Dendritic cell treated with granulocyte-macrophage colony-stimulating factor and Interleukin-4, amounts not matched to agents 40 ng/mL and 50 ng/mL, for 4 days (primary cell): ENCODE measurements around the gene ALPG.
"Not testable (repeated sequence)": the region's sequence is repeated elsewhere in the genome, so short reads cannot be mapped to it uniquely, and the experiment has no call there.

Experiments
- H3K27ac Mint-ChIP-seq: one replicate; pipeline ENCODE4 v1.8.0; 2022; ENCODE audit warnings: mild to moderate bottlenecking, mixed read lengths
- H3K27me3 Mint-ChIP-seq: one replicate; pipeline ENCODE4 v1.8.0; 2022; ENCODE audit warnings: mild to moderate bottlenecking, mixed read lengths
- H3K36me3 Mint-ChIP-seq: one replicate; pipeline ENCODE4 v1.8.0; 2022; ENCODE audit warnings: low read depth, mixed read lengths
- H3K4me1 Mint-ChIP-seq: one replicate; pipeline ENCODE4 v1.8.0; 2022; ENCODE audit warnings: low read depth, mixed read lengths
- H3K4me3 Mint-ChIP-seq: one replicate; pipeline ENCODE4 v1.8.0; 2022; ENCODE audit warnings: mild to moderate bottlenecking, moderate library complexity, mixed read lengths
- H3K9me3 Mint-ChIP-seq: one replicate; pipeline ENCODE4 v1.8.0; 2022; ENCODE audit warnings: mixed read lengths
- intact Hi-C: fragments of 100-400 bp; cut with micrococcal nuclease; formaldehyde crosslinking; loops from one replicate; pipeline ENCODE4 v1.15.0; 2022

The ALPG gene

GRCh38 chr2:232406556-232407310, at the start of gene ALPG:
Gene ALPG (plus strand): TSS chr2:232406844. CDS start chr2:232406895, 51 bp downstream.
- no peak within 1 kb of the TSS for H3K27ac Mint-ChIP-seq

DNA sequence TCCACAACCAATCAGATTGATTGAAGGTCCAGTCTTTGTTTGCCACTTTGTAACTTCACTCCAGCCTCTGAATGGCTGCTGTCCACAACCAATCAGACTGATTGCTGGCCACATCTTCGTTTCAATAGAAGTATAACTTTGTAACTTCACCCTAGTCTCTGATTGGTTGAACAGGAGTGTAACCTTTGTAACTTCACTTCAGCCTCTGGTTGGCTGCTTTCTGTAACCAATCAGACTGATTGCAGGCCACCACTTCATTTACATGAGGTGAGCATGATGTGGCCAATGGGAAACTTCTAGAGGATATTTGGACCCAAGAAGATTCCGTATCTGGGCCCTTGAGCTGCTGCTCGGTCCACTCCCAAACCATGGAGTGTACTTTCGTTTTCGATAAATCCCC, 45.0 kb upstream of the ALPG start:
- H3K27ac Mint-ChIP-seq: no peak overlapping the region
- intact Hi-C loops: no loop called here
- H3K27me3 Mint-ChIP-seq: peaks cover 7% of the 10 kb centered on the region
- H3K9me3 Mint-ChIP-seq: peaks cover 13% of the 10 kb centered on the region
- H3K36me3 Mint-ChIP-seq: no peaks in the 10 kb centered on the region
- H3K4me1 Mint-ChIP-seq: peaks cover 24% of the 10 kb centered on the region
- no peak overlapping the region for H3K4me3 Mint-ChIP-seq

More at GRCh38 chr2:232406556-232407310, at the start of gene ALPG:
- Mint-ChIP-seq H3K36me3 (no peaks in the 10 kb centered on the region), H3K4me1 (peaks cover 4% of the 10 kb centered on the region), H3K9me3 (no peaks in the 10 kb centered on the region), H3K4me3 (no peak within 1 kb of the TSS), H3K27me3 (peaks cover 27% of the 10 kb centered on the region)
- intact Hi-C loops: no loop called here

- Mint-ChIP-seq H3K4me1 (peaks cover 24% of the 10 kb centered on the region), H3K9me3 (peaks cover 13% of the 10 kb centered on the region), H3K36me3 (no peaks in the 10 kb centered on the region), H3K27me3 (peaks cover 5% of the 10 kb centered on the region), H3K4me3 (no peak overlapping the region), H3K27ac (no peak overlapping the region)
- intact Hi-C loops: no loop called here
These were observed 44.3 kb upstream of the ALPG start for GRCh38 chr2:232362174-232362900.

DNA sequence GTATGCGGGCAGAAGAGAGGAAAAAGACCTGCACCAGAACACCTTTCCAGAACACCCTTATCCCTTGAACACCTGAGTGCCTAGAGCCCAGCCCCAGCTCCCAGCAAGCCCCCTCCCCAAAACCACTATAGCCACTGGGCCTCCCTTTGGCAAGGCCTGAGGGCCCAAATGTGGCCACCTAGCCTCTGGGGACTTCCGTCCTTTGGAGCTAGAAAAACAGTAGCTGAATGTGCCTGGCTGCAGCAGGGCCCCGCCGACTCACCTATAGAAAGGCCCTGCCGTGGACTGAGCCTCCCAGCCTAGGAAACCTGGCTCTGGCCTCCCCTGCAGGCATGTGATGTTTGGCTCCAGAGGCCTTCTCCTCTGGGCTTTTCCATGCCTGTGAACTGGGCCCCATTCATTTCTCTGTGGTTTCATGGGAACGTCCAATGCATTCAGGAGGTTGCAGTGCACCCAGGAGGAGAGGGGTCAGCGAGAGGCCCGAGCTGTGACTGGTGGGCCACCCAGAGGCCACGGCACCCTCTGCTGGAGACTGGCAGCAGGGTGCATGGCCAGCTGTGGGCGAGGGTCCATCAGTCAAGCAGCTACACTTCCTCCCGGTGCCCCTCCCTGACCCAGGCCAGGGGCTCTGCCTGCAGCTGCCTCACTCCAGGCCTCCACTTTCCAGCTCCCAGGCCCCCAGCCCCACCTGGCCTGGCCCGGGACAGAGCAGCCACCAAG, 43.4 kb upstream of the ALPG start:
- intact Hi-C loops, H3K27me3 Mint-ChIP-seq, H3K36me3 Mint-ChIP-seq: not testable (repeated sequence)
- Mint-ChIP-seq H3K4me3 (peak overlapping the region; percentile 73), H3K27ac (peak overlapping the region; percentile 68), H3K4me1 (peaks cover 24% of the 10 kb centered on the region), H3K9me3 (peaks cover 13% of the 10 kb centered on the region)

DNA sequence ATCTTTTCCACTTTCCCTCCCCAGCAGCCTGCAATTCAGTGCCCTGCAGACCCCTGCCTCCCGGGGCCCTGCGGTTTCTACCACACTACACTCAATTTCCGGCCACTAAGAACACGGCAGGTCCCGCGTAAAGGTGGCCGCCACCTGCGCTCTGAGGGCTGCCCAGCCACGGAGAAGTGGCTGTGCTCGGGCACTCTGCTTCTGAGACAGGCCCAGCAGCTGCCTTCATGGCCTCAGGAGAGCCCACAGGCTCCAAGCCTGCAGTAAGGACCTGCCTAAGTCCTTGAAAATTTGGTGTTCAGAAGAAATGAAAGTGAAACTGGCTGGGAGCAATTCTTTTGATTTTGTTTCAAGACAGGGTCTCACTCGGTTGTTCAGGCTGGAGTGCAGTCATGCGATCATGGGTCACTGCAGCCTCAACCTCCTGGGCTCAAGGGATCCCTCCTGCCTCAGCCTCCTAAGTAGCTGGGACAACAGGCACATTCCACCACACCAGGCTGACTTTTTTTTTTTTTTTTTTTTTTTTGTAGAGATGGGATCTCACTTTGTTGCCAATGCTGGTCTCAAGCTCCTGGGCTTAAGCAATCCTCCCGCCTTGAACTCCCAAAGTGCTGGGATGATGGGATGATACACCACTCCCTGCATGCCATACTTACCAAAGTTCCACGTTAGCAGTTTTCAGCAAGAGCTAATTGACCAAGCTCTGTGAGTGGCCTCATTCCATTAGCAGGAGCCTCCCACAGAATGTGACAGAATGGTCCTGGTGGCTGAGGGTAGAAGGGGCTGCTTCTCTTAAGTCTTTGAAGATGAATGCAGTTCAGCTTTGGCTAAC, 42.6 kb upstream of the ALPG start:
- Mint-ChIP-seq H3K36me3 (no peaks in the 10 kb centered on the region), H3K27me3 (peaks cover 2% of the 10 kb centered on the region), H3K4me1 (peaks cover 24% of the 10 kb centered on the region), H3K9me3 (peaks cover 13% of the 10 kb centered on the region), H3K27ac (peak overlapping the region; percentile 68), H3K4me3 (peak overlapping the region; percentile 73)
- intact Hi-C loops: no loop called here

DNA sequence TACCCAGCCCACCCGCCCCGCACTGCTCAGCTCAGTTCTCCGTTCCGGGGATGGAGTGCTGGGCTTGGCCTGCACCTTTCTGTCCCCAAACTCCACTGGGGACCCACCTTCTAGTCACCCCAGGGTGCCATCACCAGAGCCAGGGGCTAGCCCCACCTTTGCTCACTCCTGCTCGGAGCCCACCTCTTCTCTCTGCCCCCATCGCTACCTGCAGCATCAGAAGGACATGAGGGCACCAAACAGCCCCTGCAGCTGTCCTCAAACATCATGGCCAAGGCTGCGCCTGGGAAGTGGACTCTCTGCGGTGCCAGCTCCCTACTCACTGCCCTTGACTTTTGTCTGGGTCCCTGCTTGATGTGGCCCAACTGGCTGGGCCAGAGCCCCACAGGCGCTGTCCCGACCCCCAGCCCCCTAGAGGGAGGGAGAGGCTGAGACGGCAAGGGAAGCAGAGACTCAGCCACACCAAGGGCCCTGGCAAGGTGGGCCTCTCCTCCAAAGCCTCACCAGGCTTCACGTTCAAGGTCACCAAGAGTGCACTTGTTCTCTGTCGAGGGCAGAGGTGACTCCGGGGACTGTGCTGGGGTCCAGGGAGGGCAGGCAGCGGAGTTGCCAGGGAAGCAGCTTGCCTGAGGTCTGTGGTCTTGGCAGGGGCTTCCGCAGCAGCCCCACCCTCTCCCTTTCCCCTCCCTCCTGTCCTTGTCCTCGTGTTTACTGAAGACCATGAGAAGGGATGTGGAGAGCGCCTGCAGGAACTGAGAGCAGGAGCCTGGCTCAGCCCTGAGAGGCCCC, 41.6 kb upstream of the ALPG start:
- H3K27ac Mint-ChIP-seq, H3K36me3 Mint-ChIP-seq, intact Hi-C loops, H3K4me3 Mint-ChIP-seq, H3K27me3 Mint-ChIP-seq: not testable (repeated sequence)
- peaks cover 24% of the 10 kb centered on the region for H3K4me1 Mint-ChIP-seq
- H3K9me3 Mint-ChIP-seq: peaks cover 13% of the 10 kb centered on the region

- no peak overlapping the region for H3K4me3 Mint-ChIP-seq
- peaks cover 13% of the 10 kb centered on the region for H3K9me3 Mint-ChIP-seq
- no peak overlapping the region for H3K27ac Mint-ChIP-seq
- H3K4me1 Mint-ChIP-seq: peaks cover 24% of the 10 kb centered on the region
- peaks cover 2% of the 10 kb centered on the region for H3K27me3 Mint-ChIP-seq
- no peaks in the 10 kb centered on the region for H3K36me3 Mint-ChIP-seq
- intact Hi-C loops: no loop called here
These were observed 40.9 kb upstream of the ALPG start for GRCh38 chr2:232365621-232366321.

DNA sequence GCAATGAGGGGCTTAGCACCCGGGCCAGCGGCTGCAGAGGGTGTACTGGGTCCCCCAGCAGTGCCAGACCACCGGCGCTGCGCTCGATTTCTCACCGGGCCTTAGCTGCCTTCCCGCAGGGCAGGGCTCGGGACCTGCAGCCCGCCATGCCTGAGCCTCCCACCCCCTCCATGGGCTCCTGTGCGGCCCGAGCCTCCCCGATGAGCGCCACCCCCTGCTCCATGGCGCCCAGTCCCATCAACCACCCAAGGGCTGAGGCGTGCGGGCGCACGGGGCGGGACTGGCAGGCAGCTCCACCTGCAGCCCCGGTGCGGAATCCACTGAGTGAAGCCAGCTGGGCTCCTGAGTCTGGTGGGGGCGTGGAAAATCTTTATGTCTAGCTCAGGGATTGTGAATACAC, 40.2 kb upstream of the ALPG start:
- H3K27ac Mint-ChIP-seq, H3K27me3 Mint-ChIP-seq, H3K36me3 Mint-ChIP-seq, H3K4me3 Mint-ChIP-seq, intact Hi-C loops: not testable (repeated sequence)
- Mint-ChIP-seq H3K9me3 (peaks cover 13% of the 10 kb centered on the region), H3K4me1 (peaks cover 24% of the 10 kb centered on the region)

DNA sequence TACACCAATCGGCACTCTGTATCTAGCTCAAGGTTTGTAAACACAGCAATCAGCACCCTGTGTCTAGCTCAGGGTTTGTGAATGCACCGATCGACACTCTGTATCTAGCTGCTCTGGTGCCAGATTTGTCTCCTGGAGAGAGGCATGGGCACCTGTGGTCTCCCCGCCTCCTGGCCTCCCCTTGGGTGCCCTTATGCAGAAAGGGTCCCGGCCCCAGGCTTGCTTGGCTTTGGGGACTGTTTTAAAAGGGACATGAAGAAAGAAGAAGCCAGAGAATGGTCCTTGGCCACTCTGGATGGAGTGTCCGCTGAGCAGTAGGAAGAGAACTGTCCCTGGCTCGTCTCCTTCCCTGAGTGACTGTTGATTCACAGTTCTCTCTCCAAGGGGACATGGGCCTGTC, 39.6 kb upstream of the ALPG start:
- Mint-ChIP-seq H3K36me3 (no peaks in the 10 kb centered on the region), H3K27me3 (peaks cover 2% of the 10 kb centered on the region), H3K27ac (no peak overlapping the region), H3K9me3 (peaks cover 8% of the 10 kb centered on the region), H3K4me1 (peaks cover 24% of the 10 kb centered on the region), H3K4me3 (no peak overlapping the region)
- intact Hi-C loops: no loop called here

DNA sequence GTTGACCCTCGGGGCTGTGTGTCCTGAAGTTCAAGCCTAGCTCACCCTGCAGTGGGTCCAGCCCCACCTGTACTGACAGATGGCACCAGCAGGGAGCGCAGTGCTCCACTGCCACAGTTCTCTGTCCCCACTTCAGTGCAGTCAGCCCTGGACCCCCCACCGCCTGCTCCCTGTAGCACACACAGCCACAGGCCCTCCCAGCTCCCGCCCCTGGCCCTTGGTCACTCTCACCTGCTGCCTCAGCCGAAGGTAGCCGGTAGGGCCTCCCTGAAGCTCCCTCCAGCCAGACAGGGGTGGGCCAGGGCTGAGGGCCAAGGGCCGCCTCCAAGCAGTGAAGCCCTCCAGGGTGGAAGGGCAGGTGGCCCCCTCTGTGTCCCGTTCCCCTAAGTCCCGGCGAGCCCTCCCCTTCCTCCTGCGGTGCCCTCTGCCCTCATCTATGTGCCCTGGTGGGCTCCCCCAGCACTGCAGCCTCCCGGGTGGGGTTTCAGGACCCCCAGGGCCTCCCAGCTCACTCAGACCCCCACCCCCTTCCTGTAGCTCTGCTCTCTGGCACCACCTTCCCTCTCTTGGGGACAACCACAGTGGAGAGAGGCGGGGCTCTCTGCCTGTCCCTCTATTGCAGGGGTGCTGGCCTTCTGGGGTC, 38.9 kb upstream of the ALPG start:
- intact Hi-C loops: no loop called here
- peaks cover under 1% of the 10 kb centered on the region for H3K9me3 Mint-ChIP-seq
- no peaks in the 10 kb centered on the region for H3K36me3 Mint-ChIP-seq
- H3K27me3 Mint-ChIP-seq: peaks cover 2% of the 10 kb centered on the region
- peaks cover 24% of the 10 kb centered on the region for H3K4me1 Mint-ChIP-seq
- no peak overlapping the region for H3K4me3 Mint-ChIP-seq
- no peak overlapping the region for H3K27ac Mint-ChIP-seq

DNA sequence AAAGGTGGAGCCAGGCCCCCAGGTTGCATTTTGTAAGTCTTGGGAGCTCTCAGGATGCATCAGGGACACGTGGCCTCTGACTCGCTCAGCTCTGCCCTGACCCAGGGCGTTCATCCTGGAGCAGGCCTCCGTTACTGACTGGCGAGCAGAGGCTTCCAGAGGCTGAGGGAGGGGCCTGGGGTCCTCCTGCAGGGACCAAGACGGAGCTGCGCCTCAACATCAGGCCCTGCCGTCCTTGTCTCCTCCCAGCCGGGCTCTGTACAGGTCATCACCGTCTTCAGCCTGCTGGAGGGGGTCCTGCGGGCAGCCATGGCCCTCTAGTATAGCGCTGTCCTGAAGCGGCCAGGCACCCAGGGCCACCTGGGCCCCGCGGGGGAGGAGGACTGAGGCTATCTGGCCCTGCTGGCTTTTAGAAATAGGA, 38.3 kb upstream of the ALPG start:
- intact Hi-C loops: no loop called here
- H3K36me3 Mint-ChIP-seq: no peaks in the 10 kb centered on the region
- H3K27me3 Mint-ChIP-seq: peaks cover 2% of the 10 kb centered on the region
- no peaks in the 10 kb centered on the region for H3K9me3 Mint-ChIP-seq
- H3K4me1 Mint-ChIP-seq: peaks cover 23% of the 10 kb centered on the region
- no peak overlapping the region for H3K27ac Mint-ChIP-seq
- H3K4me3 Mint-ChIP-seq: no peak overlapping the region
